ENCODE measurements around the gene HOXC13. TPM values are rescaled to one million over a fixed set of nuclear protein-coding genes. Genes with fewer than 3 reads are reported as not detected.

HOXC13 gene
- total and polyA plus RNA-seq, 8 donors = not detected

DNA sequence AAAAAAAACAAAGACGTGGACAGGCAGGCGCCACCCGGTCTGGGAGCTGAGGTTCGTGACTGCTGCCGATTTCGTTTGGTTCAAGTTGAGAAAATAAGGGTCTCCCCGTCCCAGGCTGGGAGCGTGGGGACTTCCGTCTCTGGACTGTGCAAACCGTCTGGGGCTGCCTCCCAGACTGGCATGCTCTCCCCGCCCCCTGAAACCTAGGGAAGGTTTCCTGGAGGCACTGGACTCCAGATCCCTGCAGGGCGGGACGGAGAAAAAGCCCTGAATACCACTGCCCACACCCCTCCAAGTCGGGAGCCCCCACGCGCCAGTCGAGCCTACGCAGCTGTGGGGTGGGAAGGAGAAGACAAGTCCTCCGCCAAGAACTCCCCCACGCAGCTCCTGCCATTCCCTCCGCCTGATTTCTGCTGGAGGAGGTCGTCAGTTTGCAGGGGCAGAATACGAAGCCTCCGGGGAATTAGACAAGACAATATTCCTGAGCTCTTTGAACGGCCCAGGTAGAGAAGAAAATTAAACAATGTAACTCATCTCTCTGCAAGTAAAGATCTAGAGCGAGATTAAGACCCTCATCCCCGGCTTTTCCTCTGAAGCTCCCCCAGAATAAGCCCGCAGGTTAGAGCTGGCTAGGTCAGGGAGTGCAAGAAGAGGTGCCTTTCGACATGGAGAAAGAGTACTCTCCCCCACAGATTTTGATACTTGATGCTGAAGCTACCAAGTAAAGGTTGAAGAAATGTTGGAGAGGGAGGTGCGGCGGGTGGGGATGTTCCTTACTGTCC is 10.4 kb upstream of the HOXC13 start:
- Histone ChIP-seq H3K27ac (no peak overlapping the region), H3K4me1 (no peaks in the 10 kb centered on the region), H3K36me3 (no peaks in the 10 kb centered on the region), H3K27me3 (peaks cover 97 to 100% of the 10 kb centered on the region in 2 donors), H3K4me3 (no peak overlapping the region), H3K9me3 (no peaks in the 10 kb centered on the region)
- intact Hi-C loops (cut with DNase I) = no loop called here
- no peak for DNase-seq
- no peak for TF ChIP-seq CTCF (IDR thresholded peaks at IDR 0.05)
- ATAC-seq = no peak

- TF ChIP-seq CTCF (IDR thresholded peaks at IDR 0.05) = no peak
- no peaks in the 10 kb centered on the region for H3K4me1 ChIP-seq
- no peaks in the 10 kb centered on the region for H3K36me3 ChIP-seq
- intact Hi-C loops (cut with DNase I) = no loop called here
- peaks cover 99 to 100% of the 10 kb centered on the region in 2 donors for H3K27me3 ChIP-seq
- ATAC-seq = no peak
- H3K9me3 ChIP-seq = no peaks in the 10 kb centered on the region
- DNase-seq = no peak
- no peak overlapping the region for H3K27ac ChIP-seq
- no peak overlapping the region for H3K4me3 ChIP-seq
These were observed 9.1 kb upstream of the HOXC13 start for GRCh38 chr12:53929527-53929926.

- no peak overlapping the region for H3K27ac ChIP-seq
- intact Hi-C loops (cut with DNase I) = no loop called here
These were observed 7.9 kb upstream of the HOXC13 start for GRCh38 chr12:53930591-53931255.

GRCh38 chr12:53931844-53932581 is 6.6 kb upstream of the HOXC13 start:
- TF ChIP-seq CTCF (IDR thresholded peaks at IDR 0.05) = no peak
- intact Hi-C loops (cut with DNase I) = no loop called here
- no peak overlapping the region for H3K4me3 ChIP-seq
- DNase-seq = no peak
- H3K36me3 ChIP-seq = no peaks in the 10 kb centered on the region
- peaks cover 100% of the 10 kb centered on the region in 2 donors for H3K27me3 ChIP-seq
- H3K4me1 ChIP-seq = no peaks in the 10 kb centered on the region
- no peak overlapping the region for H3K27ac ChIP-seq
- ATAC-seq = no peak
- no peaks in the 10 kb centered on the region for H3K9me3 ChIP-seq

More at GRCh38 chr12:53930591-53931255, 7.9 kb upstream of the HOXC13 start:
- peaks cover 100% of the 10 kb centered on the region in 2 donors for H3K27me3 ChIP-seq
- H3K36me3 ChIP-seq = no peaks in the 10 kb centered on the region
- no peak overlapping the region for H3K4me3 ChIP-seq
- H3K4me1 ChIP-seq = no peaks in the 10 kb centered on the region
- H3K9me3 ChIP-seq = no peaks in the 10 kb centered on the region
- no peak for ATAC-seq
- DNase-seq = no peak
- TF ChIP-seq CTCF (IDR thresholded peaks at IDR 0.05) = no peak

DNA sequence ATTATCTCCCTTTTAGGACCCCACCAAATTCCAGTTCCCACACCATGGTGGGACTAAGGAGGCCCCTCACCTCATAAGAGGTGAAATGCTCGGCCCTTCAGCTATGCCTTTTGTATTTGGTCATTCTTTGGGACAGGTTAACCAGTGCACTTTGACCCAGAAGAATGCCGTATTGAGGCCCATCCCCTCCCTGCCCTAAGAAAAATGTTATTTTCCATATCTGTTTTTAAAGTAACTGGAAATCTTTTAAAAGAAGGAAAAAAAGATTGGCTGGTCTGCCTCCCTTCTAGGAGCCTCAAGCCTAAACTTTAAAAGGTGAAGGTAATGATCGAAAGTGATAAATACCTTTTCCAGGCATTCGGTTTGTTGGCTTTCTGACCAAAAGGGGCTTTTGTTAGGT is 5.7 kb upstream of the HOXC13 start:
- DNase-seq (no peak), ATAC-seq (no peak)
- H3K27ac ChIP-seq = no peak overlapping the region
- intact Hi-C loops (cut with DNase I) = no loop called here
- no peaks in the 10 kb centered on the region for H3K4me1 ChIP-seq
- no peaks in the 10 kb centered on the region for H3K9me3 ChIP-seq
- H3K27me3 ChIP-seq = peaks cover 100% of the 10 kb centered on the region in 2 donors
- no peak for TF ChIP-seq CTCF (IDR thresholded peaks at IDR 0.05)
- no peak overlapping the region for H3K4me3 ChIP-seq
- no peaks in the 10 kb centered on the region for H3K36me3 ChIP-seq

Data from left lung (tissue), 10 donors.